HEK293T (cell line): ENCODE results near the gene EPB41L3.

Experiments used
- CTCF ChIA-PET: fragments of 350-600 bp; formaldehyde crosslinking; extraction: SDS; loops from one replicate; lab custom pipeline; 2021; ENCODE audit warnings: antibody characterized with exemption, inconsistent platforms; lab: Yijun Ruan, JAX
- POLR2A ChIA-PET: fragments of 350-600 bp; formaldehyde crosslinking; extraction: SDS; loops from one replicate; lab custom pipeline; 2020; ENCODE audit warnings: antibody characterized with exemption, inconsistent platforms; lab: Yijun Ruan, JAX
- DNase-seq: peaks from one replicate; pipeline ENCODE4 v3.0.0; 2012; ENCODE audit warnings: mixed read lengths; ENCODE audit errors: extremely low spot score
- ARNT ChIP-seq: fragments of 450-650 bp; IDR thresholded peaks from 2 replicates; pipeline ENCODE4 v1.6.1; 2017; ENCODE audit warnings: mild to moderate bottlenecking
- BHLHE40 ChIP-seq: fragments of 450-650 bp; IDR thresholded peaks from 2 replicates; pipeline ENCODE4 v1.6.1; 2016; ENCODE audit warnings: mild to moderate bottlenecking, moderate library complexity, borderline replicate concordance
- CTBP1 ChIP-seq: fragments of 450-650 bp; IDR thresholded peaks from 2 replicates; pipeline ENCODE4 v1.6.1; 2016; ENCODE audit warnings: borderline replicate concordance
- ELF4 ChIP-seq: fragments of 450-650 bp; IDR thresholded peaks from 2 replicates; pipeline ENCODE4 v1.6.1; 2017; ENCODE audit warnings: antibody characterized with exemption
- FOXA1 ChIP-seq: fragments of 450-650 bp; IDR thresholded peaks from 2 replicates; pipeline ENCODE4 v1.6.1; 2016; ENCODE audit warnings: mild to moderate bottlenecking
- FOXK2 ChIP-seq: fragments of 450-650 bp; IDR thresholded peaks from 2 replicates; pipeline ENCODE4 v1.6.1; 2016; ENCODE audit warnings: mild to moderate bottlenecking
- FOXM1 ChIP-seq: fragments of 450-650 bp; IDR thresholded peaks from 2 replicates; pipeline ENCODE4 v1.6.1; 2017; ENCODE audit warnings: mild to moderate bottlenecking, borderline replicate concordance
- HDGF ChIP-seq: fragments of 450-650 bp; IDR thresholded peaks from 2 replicates; pipeline ENCODE4 v1.6.1; 2017; ENCODE audit warnings: antibody characterized with exemption, borderline replicate concordance
- L3MBTL2 ChIP-seq: fragments of 450-650 bp; conservative IDR thresholded peaks from 2 replicates; pipeline ENCODE4 v1.6.1; 2016; ENCODE audit warnings: mild to moderate bottlenecking
- LEF1 ChIP-seq: fragments of 450-650 bp; IDR thresholded peaks from 2 replicates; pipeline ENCODE4 v1.6.1; 2017; ENCODE audit warnings: mild to moderate bottlenecking, borderline replicate concordance
- NFRKB ChIP-seq: fragments of 450-650 bp; IDR thresholded peaks from 2 replicates; pipeline ENCODE4 v1.6.1; 2016; ENCODE audit warnings: mild to moderate bottlenecking, moderate library complexity
- PKNOX1 ChIP-seq: fragments of 450-650 bp; IDR thresholded peaks from 2 replicates; pipeline ENCODE4 v1.6.1; 2016
- SP1 ChIP-seq: fragments of 450-650 bp; IDR thresholded peaks from 2 replicates; pipeline ENCODE4 v1.6.1; 2017
- SUZ12 ChIP-seq: fragments of 450-650 bp; IDR thresholded peaks from 2 replicates; pipeline ENCODE4 v1.6.1; 2016; ENCODE audit warnings: mild to moderate bottlenecking
- TARDBP ChIP-seq: fragments of 450-650 bp; IDR thresholded peaks from 2 replicates; pipeline ENCODE4 v1.6.1; 2016
- ZNF384 ChIP-seq: fragments of 450-650 bp; IDR thresholded peaks from 2 replicates; pipeline ENCODE4 v1.6.1; 2016

The EPB41L3 gene

GRCh38 chr18:5413447-5413846 is 130.3 kb downstream of the EPB41L3 start:
- CTCF ChIA-PET = no interaction called here
- TF ChIP-seq L3MBTL2 = no peak
- TF ChIP-seq ARNT = no peak
- no peak for TF ChIP-seq BHLHE40
- no peak for TF ChIP-seq FOXK2
- no peak for TF ChIP-seq PKNOX1
- TF ChIP-seq ELF4 = no peak
- TF ChIP-seq ZNF384 = no peak
- TF ChIP-seq HDGF = no peak
- no peak for TF ChIP-seq TARDBP
- no peak for TF ChIP-seq FOXA1
- TF ChIP-seq FOXM1 = no peak
- TF ChIP-seq SUZ12 = no peak
- POLR2A ChIA-PET = no interaction called here
- DNase-seq = no peak

DNA sequence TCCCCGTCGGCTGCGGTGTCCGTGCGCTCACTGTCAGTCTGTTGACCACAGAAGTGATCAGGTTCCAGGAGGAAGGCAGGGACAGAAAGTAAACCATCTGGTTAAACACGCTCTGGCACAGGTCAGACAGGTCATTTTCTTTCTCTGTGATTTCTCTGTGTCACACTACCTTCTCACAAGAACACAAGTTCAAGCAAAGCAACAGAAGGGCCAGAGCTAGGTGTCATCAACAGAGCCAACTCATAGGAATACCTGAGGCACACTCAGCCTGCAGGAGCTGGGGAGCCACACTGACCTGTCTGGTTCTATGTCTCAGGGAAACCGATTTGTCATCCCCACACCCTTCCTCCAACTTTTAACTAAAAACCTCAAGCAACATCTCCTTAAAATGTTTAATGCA is 133.2 kb downstream of the EPB41L3 start:
- ChIA-PET CTCF (no interaction called here), POLR2A (no interaction called here)
- no peak for DNase-seq
- TF ChIP-seq LEF1 (no peak), L3MBTL2 (no peak)

DNA sequence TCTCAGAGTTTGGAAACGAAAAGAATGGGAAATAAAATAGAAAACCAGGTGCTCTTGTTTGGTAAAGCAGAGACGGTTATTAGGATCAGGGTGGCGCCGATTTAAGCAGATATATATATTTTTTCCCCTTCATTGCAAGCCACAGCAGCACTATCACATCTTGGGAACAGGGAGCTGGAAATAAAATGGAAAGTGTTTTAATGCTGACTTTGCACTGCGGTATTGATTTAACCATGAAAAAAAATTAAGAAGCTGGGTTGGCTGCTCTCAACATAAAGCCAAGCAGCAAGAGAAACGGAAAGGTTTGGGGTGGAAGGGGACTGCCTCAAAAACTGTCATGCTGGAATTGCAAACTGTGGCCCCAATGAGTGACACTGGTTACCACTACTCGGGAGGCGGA is 145.5 kb downstream of the EPB41L3 start:
- TF ChIP-seq NFRKB (no peak), CTBP1 (no peak), TARDBP (no peak), ELF4 (no peak)
- ChIA-PET CTCF (no interaction called here), POLR2A (no interaction called here)
- DNase-seq = no peak

DNA sequence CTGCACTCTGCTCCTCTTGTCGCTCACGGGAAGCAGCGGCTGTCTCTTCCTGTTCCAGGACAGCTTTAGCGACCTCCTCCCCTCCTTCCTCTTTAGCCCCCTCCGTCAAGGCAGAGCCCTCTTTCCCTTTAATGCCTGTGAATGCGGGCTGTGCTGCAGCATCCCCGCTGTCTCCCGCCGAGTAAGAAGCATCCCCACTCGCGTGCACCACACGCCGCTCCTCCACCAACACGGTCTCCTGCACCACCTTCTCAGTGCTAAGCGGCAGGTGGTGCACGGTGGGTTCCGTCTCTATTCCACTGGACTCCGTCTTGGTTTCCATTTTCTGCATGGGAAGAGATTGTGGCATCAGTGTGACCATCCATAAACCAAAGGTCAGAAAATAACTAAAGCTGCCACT is 146.7 kb downstream of the EPB41L3 start:
- TF ChIP-seq SUZ12 (no peak), LEF1 (no peak), TARDBP (no peak), ELF4 (no peak), BHLHE40 (no peak), NFRKB (no peak), ZNF384 (no peak)
- ChIA-PET CTCF (no interaction called here), POLR2A (no interaction called here)
- DNase-seq = no peak

DNA sequence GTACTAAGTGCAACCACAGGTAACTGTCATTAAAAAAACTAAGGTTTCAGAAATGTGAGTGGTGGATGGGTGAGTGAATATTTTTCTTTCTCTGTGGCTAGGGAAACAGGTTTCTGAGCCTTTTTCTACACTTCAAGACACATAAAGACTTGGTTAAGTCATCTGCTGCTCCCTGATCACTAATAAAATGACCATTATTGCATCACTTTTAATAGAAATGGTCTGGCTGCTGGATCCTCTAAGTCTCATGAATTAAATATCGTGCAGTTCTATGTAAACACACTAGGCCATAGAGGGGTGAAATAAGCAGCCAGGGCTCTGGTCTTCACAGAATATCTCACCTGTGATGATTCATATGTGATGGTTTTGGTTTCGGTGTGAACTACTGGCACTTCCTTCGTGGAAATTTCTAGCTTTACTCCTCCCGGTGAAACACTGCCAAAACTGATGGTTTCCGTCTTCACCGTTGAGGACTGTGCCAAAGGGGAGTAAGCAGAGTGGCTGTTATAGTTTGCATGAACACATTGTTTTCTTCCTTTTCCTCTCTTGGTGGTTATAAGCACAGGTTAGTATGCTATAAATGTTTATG is 147.8 kb downstream of the EPB41L3 start:
- CTCF ChIA-PET = no interaction called here
- TF ChIP-seq ELF4 (no peak), PKNOX1 (no peak), L3MBTL2 (no peak), FOXA1 (no peak), CTBP1 (no peak)
- POLR2A ChIA-PET = no interaction called here
- DNase-seq = no peak

GRCh38 chr18:5393779-5394178 is 150.0 kb downstream of the EPB41L3 start:
- ChIA-PET POLR2A (no interaction called here), CTCF (no interaction called here)
- TF ChIP-seq SP1 = no peak
- TF ChIP-seq NFRKB = no peak
- TF ChIP-seq ZNF384 = no peak
- no peak for TF ChIP-seq FOXA1
- TF ChIP-seq TARDBP = no peak
- TF ChIP-seq PKNOX1 = no peak
- TF ChIP-seq BHLHE40 = no peak
- no peak for TF ChIP-seq FOXM1
- no peak for TF ChIP-seq ARNT
- TF ChIP-seq ELF4 = no peak
- TF ChIP-seq CTBP1 = no peak
- TF ChIP-seq HDGF = no peak
- no peak for TF ChIP-seq FOXK2
- TF ChIP-seq LEF1 = no peak
- TF ChIP-seq L3MBTL2 = no peak
- TF ChIP-seq SUZ12 = no peak
- DNase-seq = no peak

- TF ChIP-seq BHLHE40 (no peak), HDGF (no peak), NFRKB (no peak), ELF4 (no peak), FOXK2 (no peak), PKNOX1 (no peak), TARDBP (no peak), ZNF384 (no peak), FOXM1 (no peak), SP1 (no peak), LEF1 (no peak), ARNT (no peak), FOXA1 (no peak), CTBP1 (no peak), SUZ12 (no peak), L3MBTL2 (no peak)
- no peak for DNase-seq
- POLR2A ChIA-PET = no interaction called here
- CTCF ChIA-PET = no interaction called here
Measured at GRCh38 chr18:5391409-5391808, 152.4 kb downstream of the EPB41L3 start.
